ENCODE data around the gene ATG9A. TPM values are rescaled to one million over a fixed set of nuclear protein-coding genes. Genes with fewer than 3 reads are reported as not detected.

ATG9A gene
- polyA plus RNA-seq, 6 donors from 2014 or later = 12.6 to 25.4 (median 18.1) TPM

- Mint-ChIP-seq H3K4me1 (peaks cover 52 to 81% (median 77%) of the 10 kb centered on the region in 3 donors), H3K36me3 (peaks cover 0 to 7% of the 10 kb centered on the region in 2 donors), H3K4me3 (peak overlapping the region; percentile 78 to 95 (median 91)), H3K27ac (peak overlapping the region; percentile 93 to 95 (median 94)), H3K27me3 (no peaks in the 10 kb centered on the region), H3K9me3 (no peaks in the 10 kb centered on the region)
- ATAC-seq (ENCODE audit: low read depth in 2 of 2) (no peak), DNase-seq (peak; percentile 40)
Observed at GRCh38 chr2:219249203-219249980, 20.0 kb upstream of the ATG9A start.

DNA sequence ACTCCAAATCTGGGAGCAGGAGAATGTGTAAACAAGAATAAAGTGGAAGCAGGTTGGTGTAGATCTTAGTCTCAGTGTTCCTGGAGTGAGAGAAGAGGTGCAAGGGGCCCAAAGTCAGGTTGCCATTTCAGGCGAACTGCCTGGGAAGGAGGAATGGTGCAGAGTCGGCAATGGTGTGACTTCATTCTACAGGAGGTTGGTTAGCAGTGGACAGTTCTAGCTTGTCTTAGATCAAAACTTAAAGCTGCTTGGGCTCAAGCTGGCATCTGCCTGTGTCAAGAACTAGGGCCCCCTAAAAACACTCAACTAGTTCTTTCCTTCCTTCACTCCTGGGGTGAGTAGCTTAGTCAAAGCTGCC, 19.4 kb upstream of the ATG9A start:
- Mint-ChIP-seq H3K27me3 (no peaks in the 10 kb centered on the region), H3K36me3 (peaks cover 0 to 7% of the 10 kb centered on the region in 2 donors), H3K4me3 (peak overlapping the region; percentile 78 to 95 (median 91)), H3K27ac (peak overlapping the region in 5 of 6 donors; percentile 93 to 94 (median 94)), H3K9me3 (no peaks in the 10 kb centered on the region), H3K4me1 (peaks cover 52 to 85% (median 77%) of the 10 kb centered on the region in 3 donors)
- ATAC-seq (ENCODE audit: low read depth in 2 of 2) (no peak), DNase-seq (no peak)

- peaks cover 55 to 93% (median 78%) of the 10 kb centered on the region in 3 donors for H3K4me1 Mint-ChIP-seq
- H3K9me3 Mint-ChIP-seq = no peaks in the 10 kb centered on the region
- peak; percentile 49 to 57 for ATAC-seq (ENCODE audit: low read depth in 2 of 2)
- H3K4me3 Mint-ChIP-seq = peak overlapping the region; percentile 62 to 95 (median 90)
- H3K27me3 Mint-ChIP-seq = no peaks in the 10 kb centered on the region
- H3K27ac Mint-ChIP-seq = peak overlapping the region; percentile 63 to 94 (median 90)
- peak; percentile 55 for DNase-seq
- peaks cover 0 to 7% of the 10 kb centered on the region in 2 donors for H3K36me3 Mint-ChIP-seq
Observed at GRCh38 chr2:219247678-219248642, 18.5 kb upstream of the ATG9A start.

DNA sequence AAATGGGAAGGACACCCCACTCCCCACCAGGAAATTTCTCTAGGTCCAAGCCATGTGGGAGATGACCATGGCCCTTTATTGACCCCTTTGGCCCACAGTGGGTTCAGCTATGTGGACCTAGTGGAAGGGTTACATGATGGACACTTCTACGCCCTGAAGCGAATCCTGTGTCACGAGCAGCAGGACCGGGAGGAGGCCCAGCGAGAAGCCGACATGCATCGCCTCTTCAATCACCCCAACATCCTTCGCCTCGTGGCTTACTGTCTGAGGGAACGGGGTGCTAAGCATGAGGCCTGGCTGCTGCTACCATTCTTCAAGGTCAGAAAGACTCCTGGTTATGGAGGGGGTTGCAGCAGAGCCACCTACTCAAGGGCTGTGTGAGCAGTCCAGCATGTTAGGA, 17.1 kb upstream of the ATG9A start:
- H3K27me3 Mint-ChIP-seq = no peaks in the 10 kb centered on the region
- DNase-seq = no peak
- H3K4me3 Mint-ChIP-seq = peak overlapping the region; percentile 51 to 95 (median 84)
- H3K36me3 Mint-ChIP-seq = peaks cover 0 to 7% of the 10 kb centered on the region in 2 donors
- no peaks in the 10 kb centered on the region for H3K9me3 Mint-ChIP-seq
- no peak for ATAC-seq (ENCODE audit: low read depth in 2 of 2)
- peaks cover 45 to 83% (median 66%) of the 10 kb centered on the region in 3 donors for H3K4me1 Mint-ChIP-seq
- peak overlapping the region in 4 of 6 donors; percentile 70 to 93 (median 82) for H3K27ac Mint-ChIP-seq

DNA sequence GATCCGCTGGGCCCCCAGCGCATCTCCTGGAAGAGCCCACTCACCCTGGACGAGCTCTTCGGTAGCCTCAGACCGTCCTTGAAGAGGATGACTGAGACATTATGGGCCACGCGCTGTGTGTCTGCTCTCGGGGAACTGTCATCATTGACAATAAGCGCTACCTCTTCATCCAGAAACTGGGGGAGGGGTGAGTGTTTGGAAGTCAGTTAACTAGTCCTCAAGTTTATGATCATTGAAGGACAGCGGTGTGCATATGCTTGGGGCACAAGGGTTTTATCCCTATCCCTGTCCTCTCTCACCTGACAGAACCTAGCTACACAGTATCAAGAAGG, 16.4 kb upstream of the ATG9A start:
- ATAC-seq (ENCODE audit: low read depth in 2 of 2) = no peak
- no peak for DNase-seq
- peak overlapping the region; percentile 78 to 95 (median 91) for H3K4me3 Mint-ChIP-seq
- peaks cover 0 to 3% of the 10 kb centered on the region in 2 donors for H3K36me3 Mint-ChIP-seq
- H3K27ac Mint-ChIP-seq = peak overlapping the region; percentile 93 to 99 (median 98)
- H3K27me3 Mint-ChIP-seq = no peaks in the 10 kb centered on the region
- no peaks in the 10 kb centered on the region for H3K9me3 Mint-ChIP-seq
- H3K4me1 Mint-ChIP-seq = peaks cover 39 to 76% (median 64%) of the 10 kb centered on the region in 3 donors

- DNase-seq = peak; percentile 90
- Mint-ChIP-seq H3K27ac (peak within 1 kb of the TSS; percentile 93 to 99 (median 98)), H3K4me3 (peak within 1 kb of the TSS; percentile 78 to 95 (median 91)), H3K27me3 (no peaks in the 10 kb centered on the region), H3K36me3 (no peaks in the 10 kb centered on the region), H3K4me1 (peaks cover 33 to 71% (median 58%) of the 10 kb centered on the region in 3 donors), H3K9me3 (no peaks in the 10 kb centered on the region)
- peak; percentile 85 to 86 for ATAC-seq (ENCODE audit: low read depth in 2 of 2)
Observed at GRCh38 chr2:219245148-219245898, 15.9 kb upstream of the ATG9A start, which contains the start of the genes GLB1L and STK16. TSS of gene GLB1L (minus strand) at chr2:219245444. CDS start at chr2:219243573, 1,871 bp downstream. TSS of gene STK16 (plus strand) at chr2:219245479. CDS start at chr2:219246000, 521 bp downstream.

- DNase-seq = no peak
- Mint-ChIP-seq H3K36me3 (no peaks in the 10 kb centered on the region), H3K4me1 (peaks cover 28 to 65% (median 53%) of the 10 kb centered on the region in 3 donors), H3K27me3 (no peaks in the 10 kb centered on the region), H3K27ac (peak overlapping the region; percentile 93 to 99 (median 98)), H3K9me3 (no peaks in the 10 kb centered on the region), H3K4me3 (peak overlapping the region; percentile 78 to 95 (median 91))
- ATAC-seq (ENCODE audit: low read depth in 2 of 2) = no peak
Observed at GRCh38 chr2:219244789-219245147, 15.3 kb upstream of the ATG9A start.

- no peaks in the 10 kb centered on the region for H3K27me3 Mint-ChIP-seq
- DNase-seq (no peak), ATAC-seq (ENCODE audit: low read depth in 2 of 2) (no peak)
- peak overlapping the region; percentile 42 to 84 (median 70) for H3K4me3 Mint-ChIP-seq
- peak overlapping the region in 5 of 6 donors; percentile 23 to 81 (median 78) for H3K27ac Mint-ChIP-seq
- peaks cover 18 to 51% (median 38%) of the 10 kb centered on the region in 3 donors for H3K4me1 Mint-ChIP-seq
- no peaks in the 10 kb centered on the region for H3K9me3 Mint-ChIP-seq
- H3K36me3 Mint-ChIP-seq = no peaks in the 10 kb centered on the region
Observed at GRCh38 chr2:219243291-219243761, 13.9 kb upstream of the ATG9A start.

GRCh38 chr2:219234331-219234730, 4.9 kb upstream of the ATG9A start:
- H3K9me3 Mint-ChIP-seq = no peaks in the 10 kb centered on the region
- peaks cover 12 to 37% of the 10 kb centered on the region in 2 donors for H3K36me3 Mint-ChIP-seq
- no peak for DNase-seq
- H3K4me3 Mint-ChIP-seq = peak overlapping the region in 2 of 8 donors; percentile 5 to 31
- no peaks in the 10 kb centered on the region for H3K27me3 Mint-ChIP-seq
- H3K4me1 Mint-ChIP-seq = peaks cover 26 to 30% (median 28%) of the 10 kb centered on the region in 3 donors
- H3K27ac Mint-ChIP-seq = peak overlapping the region in 2 of 6 donors; percentile 9 to 85
- ATAC-seq (ENCODE audit: low read depth in 2 of 2) = no peak

DNA sequence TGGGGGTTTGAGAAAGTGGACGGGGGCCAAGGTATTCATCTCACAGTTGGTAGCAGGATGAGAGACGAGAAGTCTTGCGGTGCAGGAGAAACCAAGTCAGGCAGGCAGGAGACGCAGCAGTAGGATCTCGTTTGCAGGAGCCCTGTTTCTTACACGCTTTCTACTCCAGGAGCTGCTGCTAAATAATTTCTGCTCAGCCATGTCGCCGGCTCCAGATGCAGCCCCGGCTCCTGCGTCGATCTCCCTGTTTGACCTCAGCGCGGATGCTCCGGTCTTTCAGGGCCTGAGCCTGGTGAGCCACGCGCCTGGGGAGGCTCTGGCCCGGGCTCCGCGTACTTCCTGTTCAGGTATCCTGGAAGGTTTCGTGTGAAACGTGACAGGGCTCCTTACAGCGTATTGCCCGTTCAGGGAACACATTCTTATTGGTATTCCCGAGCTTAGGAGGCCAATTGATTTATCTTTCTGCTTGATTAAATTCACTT, 664 bp upstream of the ATG9A start:
- peak overlapping the region; percentile 89 to 100 (median 98) for H3K4me3 Mint-ChIP-seq
- no peaks in the 10 kb centered on the region for H3K27me3 Mint-ChIP-seq
- peaks cover 43 to 48% (median 47%) of the 10 kb centered on the region in 3 donors for H3K4me1 Mint-ChIP-seq
- peaks cover 15 to 23% of the 10 kb centered on the region in 2 donors for H3K36me3 Mint-ChIP-seq
- H3K27ac Mint-ChIP-seq = peak overlapping the region; percentile 90 to 99 (median 98)
- ATAC-seq (ENCODE audit: low read depth in 2 of 2) (peak; percentile 6 to 11), DNase-seq (peak; percentile 33)
- no peaks in the 10 kb centered on the region for H3K9me3 Mint-ChIP-seq

GRCh38 chr2:219228911-219229304, 528 bp downstream of the ATG9A start:
- H3K4me3 Mint-ChIP-seq = peak overlapping the region; percentile 78 to 100 (median 88)
- peaks cover 39 to 50% (median 41%) of the 10 kb centered on the region in 3 donors for H3K4me1 Mint-ChIP-seq

More at GRCh38 chr2:219228911-219229304, 528 bp downstream of the ATG9A start:
- H3K27ac Mint-ChIP-seq = peak overlapping the region in 3 of 6 donors; percentile 24 to 98 (median 79)
- H3K27me3 Mint-ChIP-seq = no peaks in the 10 kb centered on the region
- no peak for DNase-seq
- ATAC-seq (ENCODE audit: low read depth in 2 of 2) = no peak
- no peaks in the 10 kb centered on the region for H3K9me3 Mint-ChIP-seq
- H3K36me3 Mint-ChIP-seq = peaks cover 15 to 19% of the 10 kb centered on the region in 2 donors

All from naive B cell (primary cell).